ENCODE measurements around the gene PPP1R18.

GRCh38 chr6:30644769-30645168 lies 41.7 kb downstream of the PPP1R18 start:
- no peak for TF ChIP-seq CTCF (IDR thresholded peaks at IDR 0.05)
- TF ChIP-seq POLR2A (IDR thresholded peaks at IDR 0.05), result no peak
